ELF-1 (cell line): Measurements from ENCODE around the gene CDK13.
"Not testable (repeated sequence)": the region's sequence is repeated elsewhere in the genome, so short reads cannot be mapped to it uniquely, and the experiment has no call there.

Source experiments
- DNase-seq: peaks from one replicate; pipeline ENCODE4 v3.0.0-alpha.2; 2016; ENCODE audit warnings: low read depth, low spot score

Gene CDK13

GRCh38 chr7:40097728-40098127, 147.7 kb downstream of the CDK13 start:
- DNase-seq, result no peak

GRCh38 chr7:40098810-40099209, 148.8 kb downstream of the CDK13 start:
- DNase-seq, result no peak

GRCh38 chr7:40099837-40100236, 149.8 kb downstream of the CDK13 start:
- no peak for DNase-seq

- no peak for DNase-seq
Measured at GRCh38 chr7:40101201-40101600, 151.1 kb downstream of the CDK13 start.

GRCh38 chr7:40102897-40103296, 152.8 kb downstream of the CDK13 start:
- DNase-seq, result no peak

- DNase-seq, result no peak
Measured at GRCh38 chr7:40105879-40106473, 155.9 kb downstream of the CDK13 start.

- DNase-seq, result no peak
Measured at GRCh38 chr7:40115936-40116335, 165.9 kb downstream of the CDK13 start.

GRCh38 chr7:40117199-40117598, 167.1 kb downstream of the CDK13 start:
- DNase-seq, result not testable (repeated sequence)

- DNase-seq, result not testable (repeated sequence)
Measured at GRCh38 chr7:40118201-40118600, 168.1 kb downstream of the CDK13 start.

- DNase-seq, result no peak
Measured at GRCh38 chr7:40120020-40120419, 170.0 kb downstream of the CDK13 start.

GRCh38 chr7:40122100-40122939, 172.3 kb downstream of the CDK13 start:
- DNase-seq, result not testable (repeated sequence)

GRCh38 chr7:40122940-40123254, 172.8 kb downstream of the CDK13 start:
- DNase-seq, result no peak

- no peak for DNase-seq
Measured at GRCh38 chr7:40133561-40134427, 183.7 kb downstream of the CDK13 start.

- peak; percentile 97 for DNase-seq
Measured at GRCh38 chr7:40134428-40135316, 184.6 kb downstream of the CDK13 start, which contains the start of the genes MPLKIP and SUGCT. MPLKIP (minus strand) TSS chr7:40134622; CDS start chr7:40134567, 55 bp downstream. SUGCT (plus strand) TSS chr7:40135005.

GRCh38 chr7:40135317-40135610, 185.2 kb downstream of the CDK13 start:
- DNase-seq, result no peak

GRCh38 chr7:40137563-40137962, 187.5 kb downstream of the CDK13 start:
- DNase-seq, result no peak

GRCh38 chr7:40138973-40139372, 188.9 kb downstream of the CDK13 start:
- no peak for DNase-seq

- DNase-seq, result not testable (repeated sequence)
Measured at GRCh38 chr7:40139891-40140290, 189.8 kb downstream of the CDK13 start.

GRCh38 chr7:40141916-40142315, 191.9 kb downstream of the CDK13 start:
- not testable (repeated sequence) for DNase-seq

- not testable (repeated sequence) for DNase-seq
Measured at GRCh38 chr7:40145596-40146130, 195.6 kb downstream of the CDK13 start.
